ENCODE results near the gene SNX25. TPM values are rescaled to one million over a fixed set of nuclear protein-coding genes. Genes with fewer than 3 reads are reported as not detected.
A peak's percentile ranks its signal among the peaks of the same experiment; 100 is the strongest.

The SNX25 gene
- total and polyA plus RNA-seq, 2 of the 13 experiments (the other 11 are each of a cell fraction or from before 2014, with no cell fraction given), result 23.4 to 23.5 TPM

GRCh38 chr4:185213877-185214276 is 4.5 kb downstream of the SNX25 start:
- in situ Hi-C loops (cut with HindIII; ENCODE audit: extremely low pct_ligation_motif_present, low pct_unique_long_range_greater_than_20kb) (no loop called here), intact Hi-C loops (cut with micrococcal nuclease; ENCODE audit: unreplicated experiment) (no loop called here)
- ChIA-PET POLR2A (no interaction called here), CTCF (ENCODE audit: low intra/inter-chr PET ratio, low total read pairs) (no interaction called here)
- no peak overlapping the region for H3K27ac ChIP-seq (ENCODE audit: extremely low read length, insufficient read depth, low read length)
- WGBS (ENCODE audit: low lambda C conversion rate), result 94% methylated on average over 4 of the region's 4 CpGs
- no peaks in the 10 kb centered on the region; a peak in 1 of 5 replicates for H3K27me3 ChIP-seq (ENCODE audit: control insufficient read depth in 1 of 2, insufficient read depth in 2 of 2, low read length in 2 of 2)
- no peak for TF ChIP-seq ZNF674 (CRISPR knock-in tag; IDR thresholded peaks at IDR 0.05; ENCODE audit: low read depth)
- BruUV-seq (replicated peaks), result no TSS peak
- ATAC-seq (no peak), FAIRE-seq (no peak), DNase-seq (ENCODE audit: low spot score) (no peak)
- H4K20me1 ChIP-seq (ENCODE audit: insufficient read depth, low read length), result peaks cover 21% of the 10 kb centered on the region; the same call in 1 of the 2 replicates
- no peaks in the 10 kb centered on the region for H3K9me3 ChIP-seq (ENCODE audit: low read length)
- no peak overlapping the region for H2AFZ ChIP-seq (ENCODE audit: low read length)
- peaks cover 62% of the 10 kb centered on the region for H3K4me1 ChIP-seq (ENCODE audit: insufficient read depth, low read length)
- H3K4me2 ChIP-seq (ENCODE audit: low read depth, low read length), result no peak overlapping the region
- no peak overlapping the region for H3K4me3 ChIP-seq (replicated peaks in 1 of 3; ENCODE audit: insufficient read depth in 1 of 3, low read depth in 2 of 3, low read length in 3 of 3)
- peaks cover 78% of the 10 kb centered on the region for H3K79me2 ChIP-seq (ENCODE audit: insufficient read depth, low read length)
- H3K36me3 ChIP-seq (replicated peaks in 1 of 2; ENCODE audit: control insufficient read depth in 1 of 2, insufficient read depth in 2 of 2, low read length in 2 of 2), result no peaks in the 10 kb centered on the region; a peak in 1 of 5 replicates
- H3K9ac ChIP-seq (ENCODE audit: insufficient read depth, low read depth, low read length), result no peak overlapping the region

- no peak overlapping the region for H3K4me3 ChIP-seq (replicated peaks in 1 of 3; ENCODE audit: insufficient read depth in 1 of 3, low read depth in 2 of 3, low read length in 3 of 3)
- no peak for FAIRE-seq
- no peak overlapping the region for H3K4me2 ChIP-seq (ENCODE audit: low read depth, low read length)
- H4K20me1 ChIP-seq (ENCODE audit: insufficient read depth, low read length), result peaks cover 21% of the 10 kb centered on the region; the same call in 1 of the 2 replicates
- H3K27me3 ChIP-seq (ENCODE audit: control insufficient read depth in 1 of 2, insufficient read depth in 2 of 2, low read length in 2 of 2), result no peaks in the 10 kb centered on the region; a peak in 1 of 5 replicates
- ChIA-PET CTCF (ENCODE audit: low intra/inter-chr PET ratio, low total read pairs) (no interaction called here), POLR2A (interaction anchor here (0.6 kb wide), 1 partner anchor 320 kb away, joined by 5 read pairs; the partner anchor contains the start of gene PDLIM3)
- intact Hi-C loops (cut with micrococcal nuclease; ENCODE audit: unreplicated experiment) (no loop called here), in situ Hi-C loops (cut with HindIII; ENCODE audit: extremely low pct_ligation_motif_present, low pct_unique_long_range_greater_than_20kb) (no loop called here)
- no peaks in the 10 kb centered on the region for H3K9me3 ChIP-seq (ENCODE audit: low read length)
- DNase-seq (ENCODE audit: low spot score), result no peak
- WGBS (ENCODE audit: low lambda C conversion rate), result 100% methylated on average over 2 of the region's 2 CpGs
- BruUV-seq (replicated peaks), result no TSS peak
- peaks cover 61% of the 10 kb centered on the region for H3K4me1 ChIP-seq (ENCODE audit: insufficient read depth, low read length)
- H3K79me2 ChIP-seq (ENCODE audit: insufficient read depth, low read length), result peaks cover 87% of the 10 kb centered on the region
- H2AFZ ChIP-seq (ENCODE audit: low read length), result no peak overlapping the region
- no peaks in the 10 kb centered on the region; a peak in 1 of 5 replicates for H3K36me3 ChIP-seq (replicated peaks in 1 of 2; ENCODE audit: control insufficient read depth in 1 of 2, insufficient read depth in 2 of 2, low read length in 2 of 2)
- H3K27ac ChIP-seq (ENCODE audit: extremely low read length, insufficient read depth, low read length), result no peak overlapping the region
- no peak for ATAC-seq
- no peak overlapping the region for H3K9ac ChIP-seq (ENCODE audit: insufficient read depth, low read depth, low read length)
- peak; percentile 19; the same call in 1 of the 2 replicates for TF ChIP-seq ZNF263 (CRISPR knock-in tag; IDR thresholded peaks at IDR 0.05)
- no peak for TF ChIP-seq SMC3 (IDR thresholded peaks at IDR 0.05; ENCODE audit: low read length)
These were observed 5.9 kb downstream of the SNX25 start for GRCh38 chr4:185215261-185215660.
